OCI-LY1 (cell line): ENCODE measurements around the gene GSTT2B.
"Not testable (repeated sequence)": the region's sequence is repeated elsewhere in the genome, so short reads cannot be mapped to it uniquely, and the experiment has no call there.

Experiments used
- H2AFZ ChIP-seq: fragments of 200-600 bp; sonication (generic), shearing (Covaris generic); 2 replicates; pipeline ENCODE4 v1.6.0; 2014; ENCODE audit warnings: antibody characterized with exemption, mild to moderate bottlenecking, low read length
- H3F3A ChIP-seq: fragments of 200-600 bp; sonication (generic), shearing (Covaris generic); 2 replicates; pipeline ENCODE4 v1.6.0; 2014; ENCODE audit warnings: mild to moderate bottlenecking, antibody characterized with exemption, low read length, moderate library complexity; ENCODE audit not compliant: insufficient read depth
- H3K27ac ChIP-seq: fragments of 200-600 bp; sonication (generic); 2 replicates; pipeline ENCODE4 v1.5.1; 2014; ENCODE audit warnings: low read length, mixed run types, mild to moderate bottlenecking, low read depth; ENCODE audit not compliant: poor library complexity, severe bottlenecking
- H3K27me3 ChIP-seq: fragments of 200-600 bp; sonication (generic); 2 replicates; pipeline ENCODE4 v1.6.0; 2014; ENCODE audit warnings: antibody characterized with exemption, mild to moderate bottlenecking, low read length, moderate library complexity; ENCODE audit not compliant: insufficient read depth
- H3K36me3 ChIP-seq: fragments of 200-600 bp; sonication (generic); 2 replicates; pipeline ENCODE4 v1.6.1; 2014; ENCODE audit warnings: mild to moderate bottlenecking, antibody characterized with exemption, low read length, moderate library complexity, mixed read lengths; ENCODE audit not compliant: insufficient read depth
- H3K4me1 ChIP-seq: fragments of 200-600 bp; sonication (generic); 2 replicates; pipeline ENCODE4 v1.5.1; 2014; ENCODE audit warnings: mild to moderate bottlenecking, low read length, moderate library complexity; ENCODE audit not compliant: insufficient read depth, severe bottlenecking
- H3K4me2 ChIP-seq: fragments of 200-600 bp; sonication (generic), shearing (Covaris generic); 2 replicates; pipeline ENCODE4 v1.6.1; 2014; ENCODE audit warnings: low read length
- H3K4me3 ChIP-seq: fragments of 200-600 bp; sonication (generic); 2 replicates; pipeline ENCODE4 v1.5.1; 2014; ENCODE audit warnings: low read length, low read depth, mild to moderate bottlenecking, mixed read lengths; ENCODE audit not compliant: poor library complexity, severe bottlenecking
- H3K79me2 ChIP-seq: fragments of 200-600 bp; shearing (Covaris generic); 2 replicates; pipeline ENCODE4 v1.6.1; 2016; ENCODE audit warnings: mixed run types, low read length, mixed read lengths; ENCODE audit not compliant: insufficient read depth
- H3K9ac ChIP-seq: fragments of 200-600 bp; sonication (generic), shearing (Covaris generic); 2 replicates; pipeline ENCODE4 v1.6.1; 2014; ENCODE audit warnings: mild to moderate bottlenecking, low read length, mixed read lengths
- H3K9me2 ChIP-seq: fragments of 200-600 bp; sonication (generic), shearing (Covaris generic); 2 replicates; pipeline ENCODE4 v1.6.1; 2014; ENCODE audit warnings: low read depth, mild to moderate bottlenecking, low read length, mixed read lengths
- H3K9me3 ChIP-seq: fragments of 200-600 bp; shearing (Covaris generic); 2 replicates; pipeline ENCODE4 v1.6.1; 2014; ENCODE audit warnings: low read length, mixed read lengths
- H4K20me1 ChIP-seq: fragments of 200-600 bp; sonication (generic), shearing (Covaris generic); 2 replicates; pipeline ENCODE4 v1.6.0; 2016; ENCODE audit warnings: mild to moderate bottlenecking, low read length; ENCODE audit not compliant: insufficient read depth
- CTCF ChIP-seq: fragments of 200-600 bp; sonication (generic), shearing (Covaris generic); IDR thresholded peaks from 2 replicates; pipeline ENCODE4 v1.5.1; 2017; ENCODE audit warnings: mild to moderate bottlenecking, antibody characterized with exemption, low read length, moderate library complexity, mixed read lengths
- EZH2 ChIP-seq: fragments of 200-600 bp; sonication (generic), shearing (Covaris generic); IDR thresholded peaks from 2 replicates; pipeline ENCODE4 v1.8.0; 2017; ENCODE audit warnings: borderline replicate concordance, mixed run types, mild to moderate bottlenecking, antibody characterized with exemption, low read length, moderate library complexity, mixed read lengths

GSTT2B gene

DNA sequence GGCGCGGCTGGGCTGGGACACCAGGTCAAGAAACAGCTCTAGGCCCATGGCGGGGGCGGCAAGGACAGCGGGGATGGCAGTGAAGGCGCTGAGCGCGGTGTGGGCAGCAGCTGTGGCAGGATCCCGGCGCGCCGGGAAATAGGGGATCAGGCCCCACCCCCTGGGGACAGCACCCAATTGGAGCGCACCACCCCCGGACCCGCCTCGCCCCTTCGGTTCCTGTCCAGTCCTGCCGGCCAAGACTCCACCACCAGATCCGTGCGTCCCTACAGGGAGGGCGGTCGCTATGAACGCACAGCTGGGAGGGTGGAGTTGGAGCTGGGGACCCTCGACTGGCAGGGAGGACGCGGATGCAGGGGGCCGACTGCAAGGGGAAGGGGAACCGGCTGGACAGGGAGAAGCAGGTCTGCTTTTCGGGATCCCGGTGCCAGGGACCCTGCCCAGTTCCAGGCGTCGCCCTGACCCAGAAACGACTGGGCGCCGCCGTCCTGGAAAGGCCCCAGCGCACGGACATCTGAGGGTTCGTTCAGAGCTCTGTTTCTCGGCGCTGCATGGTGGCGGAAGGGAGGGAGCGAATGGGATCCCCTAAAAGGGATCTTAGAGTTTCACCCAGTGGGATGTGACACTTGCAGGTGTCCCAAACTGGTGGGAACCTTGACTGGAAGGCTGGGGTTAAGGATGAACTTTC, at the start of gene GSTT2B:
TSS of gene GSTT2B (minus strand) at position 112 of the 688 bp plus-strand sequence. CDS start at position 48, 64 bp downstream.
- not testable (repeated sequence) for H3K4me3 ChIP-seq, H3K9me2 ChIP-seq, H4K20me1 ChIP-seq, H3K27ac ChIP-seq, H3K4me2 ChIP-seq, H3K9ac ChIP-seq, H2AFZ ChIP-seq, H3K27me3 ChIP-seq, H3K79me2 ChIP-seq, H3K9me3 ChIP-seq, H3K4me1 ChIP-seq, H3K36me3 ChIP-seq, H3F3A ChIP-seq

- Histone ChIP-seq H4K20me1 (no peaks in the 10 kb centered on the region), H3K79me2 (peaks cover 17% of the 10 kb centered on the region), H3F3A (no peaks in the 10 kb centered on the region), H3K4me1 (peaks cover 21% of the 10 kb centered on the region), H3K9me3 (peaks cover 6% of the 10 kb centered on the region; the same call in 1 of the 2 replicates), H3K27ac (no peak overlapping the region), H3K27me3 (no peaks in the 10 kb centered on the region; the same call in 1 of the 2 replicates), H3K4me2 (no peak overlapping the region), H3K36me3 (no peaks in the 10 kb centered on the region; the same call in 1 of the 2 replicates), H2AFZ (no peak overlapping the region), H3K4me3 (no peak overlapping the region), H3K9me2 (no peaks in the 10 kb centered on the region), H3K9ac (no peak overlapping the region)
- TF ChIP-seq CTCF (no peak), EZH2 (no peak)
Observed at GRCh38 chr22:24010018-24010391, 49.0 kb upstream of the GSTT2B start.

- Histone ChIP-seq H3K4me2 (no peak overlapping the region), H2AFZ (no peak overlapping the region), H3K79me2 (peaks cover 14% of the 10 kb centered on the region), H4K20me1 (no peaks in the 10 kb centered on the region), H3K4me1 (peaks cover 21% of the 10 kb centered on the region), H3K4me3 (no peak overlapping the region), H3K9me2 (no peaks in the 10 kb centered on the region), H3K9ac (no peak overlapping the region), H3K9me3 (peaks cover 6% of the 10 kb centered on the region; the same call in 1 of the 2 replicates), H3K27me3 (no peaks in the 10 kb centered on the region; the same call in 1 of the 2 replicates), H3F3A (no peaks in the 10 kb centered on the region), H3K36me3 (no peaks in the 10 kb centered on the region; the same call in 1 of the 2 replicates), H3K27ac (no peak overlapping the region)
- no peak for TF ChIP-seq EZH2
- no peak for TF ChIP-seq CTCF
Observed at GRCh38 chr22:24009227-24010017, 48.4 kb upstream of the GSTT2B start.
